Tibial nerve (tissue), 3 donors: ENCODE results near the gene OLA1.

Experiments
- CTCF ChIP-seq, 5 experiments: fragments of 200-600 bp in 3 of 5; fragments of 450-650 bp in 2 of 5; sonication (generic) in 3 of 5; IDR thresholded peaks; one replicate each; pipeline ENCODE4 v1.5.1; 2016 to 2019; ENCODE audit warnings: antibody characterized with exemption in 5 of 5, mild to moderate bottlenecking in 3 of 5, moderate library complexity in 2 of 5
- POLR2A ChIP-seq, 2 donors: fragments of 450-650 bp; IDR thresholded peaks; one replicate each; pipeline ENCODE4 v1.6.1; 2017; ENCODE audit warnings: antibody characterized with exemption in 2 of 2, mild to moderate bottlenecking in 2 of 2, moderate library complexity in 2 of 2

DNA sequence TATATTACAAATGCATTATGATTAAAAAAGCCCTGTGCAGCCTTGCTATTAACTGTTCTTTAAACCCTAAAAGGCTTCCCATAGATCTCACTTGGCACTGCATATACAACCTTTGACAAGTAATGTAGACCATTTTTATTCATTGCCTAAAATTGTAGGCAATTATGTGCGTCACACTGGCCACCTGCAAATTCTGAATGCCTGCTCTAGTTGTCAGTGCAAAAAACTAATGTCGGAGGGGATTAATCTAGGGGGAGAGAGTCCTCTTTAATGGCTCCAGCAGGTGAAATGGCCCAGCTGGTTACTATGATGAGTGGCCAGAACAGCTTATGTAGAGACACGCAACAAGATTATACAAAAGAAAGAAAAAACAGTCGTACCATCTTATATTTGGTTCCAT lies 123.2 kb downstream of the OLA1 start:
- TF ChIP-seq CTCF (IDR thresholded peaks at IDR 0.05) (no peak), POLR2A (IDR thresholded peaks at IDR 0.05) (no peak)
